Stimulated activated naive CD8-positive, alpha-beta T cell treated with anti-CD3 and anti-CD28 coated beads, Interleukin-15, amount 100 ng/mL, for 72 hours (primary cell): ENCODE results near the gene PUM1.
"Not testable (repeated sequence)": the region's sequence is repeated elsewhere in the genome, so short reads cannot be mapped to it uniquely, and the experiment has no call there.

Experiments
- ATAC-seq: fragments of 150-1000 bp; cut with Tn5 transposase; 2 replicates; pipeline ENCODE4 v1.10.0; 2021; ENCODE audit warnings: mild to moderate bottlenecking, moderate library complexity
- DNase-seq, 2 donors: peaks; one replicate each; pipeline ENCODE4 v3.0.0; 2021 to 2022
- H3K27ac Mint-ChIP-seq, 2 donors: one replicate each; pipeline ENCODE4 v1.8.0; 2022; ENCODE audit warnings: mild to moderate bottlenecking in 2 of 2, mixed read lengths in 2 of 2, moderate library complexity in 2 of 2
- H3K27me3 Mint-ChIP-seq: one replicate; pipeline ENCODE4 v1.8.0; 2022; ENCODE audit warnings: mixed read lengths
- H3K4me1 Mint-ChIP-seq: one replicate; pipeline ENCODE4 v1.8.0; 2022; ENCODE audit warnings: mild to moderate bottlenecking, mixed read lengths
- H3K4me3 Mint-ChIP-seq, 2 donors: one replicate each; pipeline ENCODE4 v1.8.0; 2022; ENCODE audit warnings: mild to moderate bottlenecking in 2 of 2, mixed read lengths in 2 of 2, moderate library complexity in 1 of 2
- H3K9me3 Mint-ChIP-seq, 2 donors: one replicate each; pipeline ENCODE4 v1.8.0; 2022; ENCODE audit warnings: mixed read lengths in 2 of 2

PUM1 gene

DNA sequence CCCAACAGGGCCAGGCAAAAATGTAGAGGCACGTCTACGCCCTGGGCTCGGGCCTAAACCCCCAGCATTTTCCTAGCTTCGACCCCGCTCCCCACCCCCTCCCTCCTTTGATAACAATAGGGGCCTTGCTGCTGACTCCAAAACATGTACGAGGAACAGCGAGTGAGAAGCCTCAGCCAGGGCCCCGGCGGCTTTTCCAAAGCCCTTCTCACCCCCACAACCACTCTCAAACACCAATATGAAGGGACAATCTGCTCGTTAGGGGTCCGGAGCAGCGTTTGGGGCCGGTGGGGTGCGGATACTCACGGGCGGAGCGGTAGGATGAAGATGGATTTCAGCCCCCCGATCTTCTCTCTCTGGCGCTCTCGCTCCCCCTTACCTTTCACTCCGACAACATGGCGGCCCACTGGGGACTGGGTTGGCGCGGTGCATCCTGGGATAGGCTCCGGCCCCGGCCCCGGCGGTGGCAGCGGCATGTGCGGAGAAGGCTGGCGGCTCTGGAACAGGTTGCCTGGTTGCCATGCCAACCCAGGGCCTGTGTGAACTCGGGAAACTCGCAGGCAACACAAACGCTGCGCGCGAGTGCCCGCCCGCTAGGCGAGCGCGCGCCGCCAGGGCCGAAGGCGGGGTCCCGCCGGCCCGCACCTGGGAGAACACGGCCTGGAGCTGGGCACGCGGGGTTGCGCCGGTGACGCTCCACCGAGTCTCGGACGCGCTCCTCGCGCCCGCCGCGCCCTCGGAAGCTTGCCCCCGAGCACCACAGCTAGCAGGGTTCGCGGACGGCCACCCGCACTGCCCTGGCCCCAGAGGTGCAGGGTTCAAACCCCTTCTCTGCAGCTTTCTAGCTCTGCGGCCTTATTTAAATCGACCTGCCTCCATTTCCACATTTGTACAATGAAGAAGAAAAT, at the start of gene PUM1:
PUM1 (minus strand) TSS at position 408 of the 908 bp plus-strand sequence. CDS start 6,151 bp downstream, outside the sequence.
- Mint-ChIP-seq H3K27me3 (no peaks in the 10 kb centered on the region), H3K27ac (peak within 1 kb of the TSS; percentile 100), H3K4me1 (peaks cover 35% of the 10 kb centered on the region), H3K9me3 (no peaks in the 10 kb centered on the region), H3K4me3 (peak within 1 kb of the TSS; percentile 98 to 99)
- peak; percentile 99 for DNase-seq
- peak; percentile 98 for ATAC-seq

- ATAC-seq, result no peak
- no peak for DNase-seq
- Mint-ChIP-seq H3K27ac (no peak overlapping the region), H3K27me3 (peaks cover 25% of the 10 kb centered on the region), H3K4me3 (no peak overlapping the region), H3K9me3 (no peaks in the 10 kb centered on the region), H3K4me1 (no peaks in the 10 kb centered on the region)
Measured at GRCh38 chr1:31112266-31112935, 46.9 kb upstream of the PUM1 start.

- no peak for ATAC-seq
- H3K4me3 Mint-ChIP-seq, result no peak overlapping the region
- no peaks in the 10 kb centered on the region for H3K9me3 Mint-ChIP-seq
- H3K27me3 Mint-ChIP-seq, result peaks cover 25% of the 10 kb centered on the region
- peak overlapping the region in 1 of 2 donors; percentile 23 for H3K27ac Mint-ChIP-seq
- no peak for DNase-seq
- H3K4me1 Mint-ChIP-seq, result no peaks in the 10 kb centered on the region
Measured at GRCh38 chr1:31111290-31111951, 45.9 kb upstream of the PUM1 start.

GRCh38 chr1:31110846-31111245, 45.3 kb upstream of the PUM1 start:
- Mint-ChIP-seq H3K4me3 (no peak overlapping the region), H3K9me3 (no peaks in the 10 kb centered on the region), H3K27me3 (peaks cover 20% of the 10 kb centered on the region), H3K4me1 (no peaks in the 10 kb centered on the region), H3K27ac (no peak overlapping the region)
- ATAC-seq, result no peak
- no peak for DNase-seq

- DNase-seq (no peak), ATAC-seq (no peak)
- H3K27ac Mint-ChIP-seq, result no peak overlapping the region
- H3K27me3 Mint-ChIP-seq, result peaks cover 16% of the 10 kb centered on the region
- no peaks in the 10 kb centered on the region for H3K4me1 Mint-ChIP-seq
- H3K9me3 Mint-ChIP-seq, result no peaks in the 10 kb centered on the region
- no peak overlapping the region for H3K4me3 Mint-ChIP-seq
Measured at GRCh38 chr1:31108861-31109260, 43.3 kb upstream of the PUM1 start.

DNA sequence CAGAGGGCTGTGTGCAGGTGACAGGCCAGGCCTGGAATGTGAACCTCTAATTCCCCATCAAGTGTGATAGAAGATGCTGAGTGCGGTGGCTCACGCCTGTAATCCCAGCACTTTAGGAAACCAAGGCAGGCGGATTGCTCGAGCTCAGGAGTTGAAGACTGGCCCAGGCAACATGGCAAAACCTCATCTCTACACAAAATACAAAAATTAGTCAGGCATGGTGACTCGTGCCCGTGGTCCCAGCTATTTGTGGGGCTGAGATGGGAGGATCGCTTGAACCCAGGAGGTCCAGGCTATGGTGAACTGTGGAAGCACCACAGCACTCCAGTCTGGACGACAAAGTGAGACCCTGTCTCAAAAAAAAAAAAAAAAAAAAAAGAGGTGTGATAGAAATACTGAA, 40.1 kb upstream of the PUM1 start:
- DNase-seq, result no peak
- peaks cover 20% of the 10 kb centered on the region for H3K27me3 Mint-ChIP-seq
- H3K9me3 Mint-ChIP-seq, result no peaks in the 10 kb centered on the region

DNA sequence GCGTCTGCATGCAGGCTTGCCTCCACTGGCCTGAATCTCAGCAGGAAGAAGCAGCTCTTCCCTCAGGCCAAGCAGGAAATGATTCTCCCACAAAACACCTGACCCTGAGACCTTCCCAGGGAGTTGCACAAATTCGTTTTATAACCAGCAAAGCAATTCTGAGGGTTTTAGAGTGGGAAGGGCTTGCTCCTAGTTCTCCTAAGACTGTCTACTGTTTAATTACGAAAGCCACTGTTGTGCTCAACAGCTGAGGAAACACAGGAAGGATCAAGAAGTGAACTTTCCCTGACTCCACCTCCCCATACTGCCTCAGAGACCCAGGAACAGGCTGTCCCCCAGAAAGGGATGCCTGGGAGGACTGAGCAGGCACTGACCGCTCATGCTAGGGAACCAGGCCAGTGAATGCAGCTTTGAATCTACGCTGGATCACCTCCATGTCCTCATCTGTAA, 37.0 kb upstream of the PUM1 start:
- H3K27me3 Mint-ChIP-seq, result peaks cover 8% of the 10 kb centered on the region
- H3K4me3 Mint-ChIP-seq, result no peak overlapping the region
- H3K9me3 Mint-ChIP-seq, result no peaks in the 10 kb centered on the region
- ATAC-seq, result no peak
- DNase-seq, result no peak
- H3K4me1 Mint-ChIP-seq, result no peaks in the 10 kb centered on the region
- no peak overlapping the region for H3K27ac Mint-ChIP-seq

More for the DNA sequence above, 40.1 kb upstream of the PUM1 start:
- Mint-ChIP-seq H3K4me3 (no peak overlapping the region), H3K4me1 (no peaks in the 10 kb centered on the region), H3K27ac (no peak overlapping the region)
- no peak for ATAC-seq

DNA sequence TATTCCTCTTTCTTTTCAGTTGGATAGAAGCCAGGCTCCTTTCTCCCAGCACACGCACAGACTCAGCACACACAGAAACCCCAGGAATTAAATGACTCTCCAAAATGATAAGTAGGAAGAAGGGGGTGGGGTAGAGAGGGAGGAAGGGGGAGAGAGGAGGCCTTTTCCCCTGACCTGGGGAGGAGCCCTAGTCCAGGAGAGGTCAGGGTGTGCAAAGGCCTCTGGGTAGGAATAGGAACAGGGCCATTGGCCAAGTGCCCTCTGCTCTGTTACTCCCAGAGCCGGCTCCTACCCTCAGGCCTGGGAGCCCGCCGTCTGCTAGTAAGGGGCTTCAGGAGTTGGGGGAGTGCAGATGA, 35.6 kb upstream of the PUM1 start:
- Mint-ChIP-seq H3K4me3 (no peak overlapping the region), H3K4me1 (no peaks in the 10 kb centered on the region), H3K27ac (peak overlapping the region in 1 of 2 donors; percentile 12), H3K9me3 (no peaks in the 10 kb centered on the region), H3K27me3 (peaks cover 8% of the 10 kb centered on the region)
- ATAC-seq (no peak), DNase-seq (no peak)

DNA sequence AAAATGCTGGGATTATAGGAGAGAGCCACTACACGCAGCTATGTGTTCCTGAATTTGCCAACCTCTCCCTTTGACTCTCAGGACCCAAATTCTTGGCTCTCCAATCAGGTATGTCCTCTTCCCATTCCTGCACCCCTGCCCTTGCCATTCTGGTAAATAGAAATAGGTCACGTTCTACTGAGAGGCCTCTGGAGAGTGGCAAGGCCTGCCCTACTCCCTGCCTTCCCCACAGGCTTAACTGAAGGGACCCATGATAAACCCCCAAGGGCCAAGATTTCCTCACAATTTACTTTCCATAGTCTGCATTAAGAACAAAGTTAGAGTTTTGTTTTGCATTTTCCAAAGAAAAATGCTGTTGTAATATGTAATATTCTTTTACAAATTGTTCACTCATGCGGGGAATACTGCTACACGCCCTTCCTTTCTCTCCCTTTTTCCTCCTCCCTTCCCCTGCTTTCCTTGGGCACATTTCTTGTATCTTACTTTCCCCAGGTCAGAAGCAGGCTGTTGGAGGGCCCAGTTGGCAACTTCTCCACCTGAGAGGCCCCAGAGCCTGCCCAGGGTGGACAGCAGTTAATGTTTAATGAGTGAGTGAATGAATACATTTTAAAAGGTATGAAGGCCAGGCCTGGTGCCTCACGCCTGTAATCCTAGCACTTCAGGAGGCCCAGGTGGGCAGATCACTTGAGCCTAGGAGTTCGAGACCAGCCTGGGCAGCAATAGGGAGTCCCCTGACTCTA, 33.9 kb upstream of the PUM1 start:
- no peak overlapping the region for H3K4me3 Mint-ChIP-seq
- ATAC-seq (no peak), DNase-seq (no peak)
- H3K27me3 Mint-ChIP-seq, result peaks cover 8% of the 10 kb centered on the region
- H3K27ac Mint-ChIP-seq, result peak overlapping the region in 1 of 2 donors; percentile 63
- no peaks in the 10 kb centered on the region for H3K9me3 Mint-ChIP-seq
- no peaks in the 10 kb centered on the region for H3K4me1 Mint-ChIP-seq

GRCh38 chr1:31095985-31096384, 30.5 kb upstream of the PUM1 start:
- no peaks in the 10 kb centered on the region for H3K9me3 Mint-ChIP-seq
- DNase-seq (no peak), ATAC-seq (no peak)
- no peak overlapping the region for H3K4me3 Mint-ChIP-seq
- H3K27me3 Mint-ChIP-seq, result peaks cover 5% of the 10 kb centered on the region
- H3K27ac Mint-ChIP-seq, result no peak overlapping the region
- H3K4me1 Mint-ChIP-seq, result no peaks in the 10 kb centered on the region

DNA sequence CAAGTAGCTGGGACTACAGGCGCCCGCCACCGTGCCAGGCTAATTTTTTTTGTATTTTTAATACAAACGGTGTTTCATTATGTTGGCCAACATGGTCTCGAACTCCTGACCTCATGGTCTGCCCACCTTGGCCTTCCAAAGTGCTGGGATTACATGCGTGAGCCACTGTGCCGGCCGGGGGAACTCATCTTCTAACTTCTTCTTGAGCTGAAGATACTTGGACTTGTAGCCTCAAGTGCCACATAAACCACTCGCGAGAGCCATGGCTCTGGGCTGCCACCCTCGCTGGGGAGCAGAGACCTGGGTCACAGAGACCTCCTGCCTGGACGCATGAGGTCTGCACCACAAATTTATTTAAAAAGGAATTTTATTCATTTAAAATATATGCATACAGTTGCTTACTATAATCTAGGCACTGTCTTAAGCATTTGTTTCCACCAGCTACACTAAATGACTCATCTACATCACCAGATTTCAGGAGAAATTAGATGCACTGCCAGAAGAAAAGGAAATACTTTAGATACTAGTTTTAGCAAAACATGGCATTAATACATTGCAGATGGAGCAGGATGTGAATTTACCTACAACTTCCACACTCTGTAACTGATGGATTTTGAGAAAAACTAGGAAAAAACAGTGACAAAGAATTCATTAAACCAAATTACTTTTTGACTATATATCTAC, 29.9 kb upstream of the PUM1 start:
- Mint-ChIP-seq H3K4me3 (no peak overlapping the region), H3K27me3 (no peaks in the 10 kb centered on the region), H3K27ac (no peak overlapping the region), H3K4me1 (no peaks in the 10 kb centered on the region), H3K9me3 (no peaks in the 10 kb centered on the region)
- DNase-seq, result no peak
- ATAC-seq, result no peak

- H3K27ac Mint-ChIP-seq, DNase-seq, H3K4me3 Mint-ChIP-seq, ATAC-seq, H3K9me3 Mint-ChIP-seq, H3K4me1 Mint-ChIP-seq, H3K27me3 Mint-ChIP-seq: not testable (repeated sequence)
Measured at GRCh38 chr1:31088081-31088480, 22.6 kb upstream of the PUM1 start.

GRCh38 chr1:31084782-31085569, 19.5 kb upstream of the PUM1 start:
- DNase-seq, result no peak
- no peak overlapping the region for H3K27ac Mint-ChIP-seq

DNA sequence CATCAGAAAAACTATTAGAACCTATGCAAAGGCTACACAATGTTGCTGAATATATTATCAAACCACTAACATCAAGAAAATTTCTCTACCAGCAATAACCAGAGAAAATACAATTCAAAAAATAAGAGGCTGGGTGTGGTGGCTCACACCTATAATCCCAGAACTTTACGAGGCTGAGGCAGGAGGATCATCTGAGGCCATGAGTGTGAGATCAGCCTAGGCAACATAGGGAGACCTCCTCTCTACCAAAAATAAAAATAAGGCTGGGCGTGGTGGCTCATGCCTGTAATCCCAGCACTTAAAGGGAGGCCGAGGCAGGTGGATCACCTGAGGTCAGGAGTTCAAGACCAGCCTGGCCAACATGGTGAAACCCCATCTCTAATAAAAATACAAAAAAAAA, 16.9 kb upstream of the PUM1 start:
- Mint-ChIP-seq H3K9me3 (no peaks in the 10 kb centered on the region), H3K27me3 (no peaks in the 10 kb centered on the region), H3K27ac (no peak overlapping the region), H3K4me3 (no peak overlapping the region), H3K4me1 (no peaks in the 10 kb centered on the region)
- ATAC-seq (no peak), DNase-seq (no peak)

More at GRCh38 chr1:31084782-31085569, 19.5 kb upstream of the PUM1 start:
- no peak overlapping the region for H3K4me3 Mint-ChIP-seq
- H3K4me1 Mint-ChIP-seq, result no peaks in the 10 kb centered on the region
- H3K27me3 Mint-ChIP-seq, result no peaks in the 10 kb centered on the region
- H3K9me3 Mint-ChIP-seq, result no peaks in the 10 kb centered on the region
- ATAC-seq, result no peak
